Lung (tissue), 12 donors: Measurements from ENCODE around the gene GRIN2D. TPM values are rescaled to one million over a fixed set of nuclear protein-coding genes. Genes with fewer than 3 reads are reported as not detected.

Experiments used
- ATAC-seq: fragments of 200-7000 bp; cut with Tn5 transposase; one replicate; pipeline ENCODE4 v1.9.1; 2020; ENCODE audit warnings: moderate number of reproducible peaks; ENCODE audit not compliant: insufficient read depth, low FRiP score
- DNase-seq, 3 donors: peaks; one replicate each; pipeline ENCODE4 v3.0.0-alpha.2; 2013 to 2017
- H3K27ac ChIP-seq, 2 donors: one replicate each; pipeline ENCODE4 v1.5.1; 2013; ENCODE audit warnings: mild to moderate bottlenecking in 2 of 2, moderate library complexity in 2 of 2, control low read depth in 1 of 2, inconsistent platforms in 1 of 2, low read depth in 1 of 2, low read length in 1 of 2
- H3K27me3 ChIP-seq, 3 donors: one replicate each; pipeline ENCODE4 v1.5.1; 2013; ENCODE audit warnings: low read length in 2 of 3; ENCODE audit not compliant: control insufficient read depth in 3 of 3, insufficient read depth in 3 of 3
- H3K36me3 ChIP-seq, 4 donors: one replicate each; pipeline ENCODE4 v1.5.1; 2013; ENCODE audit warnings: low read length in 4 of 4, mild to moderate bottlenecking in 1 of 4, moderate library complexity in 1 of 4; ENCODE audit not compliant: control insufficient read depth in 4 of 4, insufficient read depth in 4 of 4
- H3K4me1 ChIP-seq, 5 donors: one replicate each; pipeline ENCODE4 v1.5.1; 2013; ENCODE audit warnings: low read length in 5 of 5, mild to moderate bottlenecking in 2 of 5, moderate library complexity in 1 of 5; ENCODE audit not compliant: control insufficient read depth in 5 of 5, insufficient read depth in 5 of 5
- H3K4me3 ChIP-seq: one replicate; pipeline ENCODE4 v1.5.1; 2013; ENCODE audit warnings: mild to moderate bottlenecking, control low read depth, moderate library complexity
- H3K9ac ChIP-seq, 2 donors: one replicate each; pipeline ENCODE4 v1.5.1; 2013; ENCODE audit warnings: low read length in 2 of 2, control low read depth in 1 of 2; ENCODE audit not compliant: insufficient read depth in 1 of 2
- H3K9me3 ChIP-seq, 4 donors: one replicate each; pipeline ENCODE4 v1.5.1; 2013; ENCODE audit warnings: low read length in 3 of 4, mild to moderate bottlenecking in 1 of 4, moderate library complexity in 1 of 4; ENCODE audit not compliant: control insufficient read depth in 4 of 4, insufficient read depth in 3 of 4
- CTCF ChIP-seq: IDR thresholded peaks from 2 replicates; pipeline ENCODE4 v1.5.1; 2012; ENCODE audit warnings: mild to moderate bottlenecking; ENCODE audit errors: control extremely low read depth, extremely low read depth
- WGBS, 2 donors: extraction: QIAGEN DNeasy Blood & Tissue Kit; methylation state at CpG; one replicate each; pipeline ENCODE4 v1.1.7; 2013; 5-methylcytosine and 5-hydroxymethylcytosine counted together
- polyA plus RNA-seq, 2 donors: library from polyadenylated mRNA; stranded (reverse); fragments of 200-250 nt; gene quantifications; one replicate each; pipeline ENCODE4 v1.2.1, GENCODE V29; 2013
- total RNA-seq, 2 donors: library from RNA; depleted of rRNA in 1 of 2; stranded (reverse); fragments of >200 nt in 1 of 2; gene quantifications; one replicate each; pipeline ENCODE4 v1.2.1, GENCODE V29; 2014 to 2021
- donor health status: control.
- donor health status: control.
- donor health status: Bipolar disorder and iron deficiency.
- donor health status: healthy.
- donor health status: DM: yes; HTN: yes; CAD: no.

Gene GRIN2D
- total and polyA plus RNA-seq, 4 donors, result 0.26 to 1.0 (median 0.43) TPM

GRCh38 chr19:48359123-48359522 lies 34.3 kb upstream of the GRIN2D start:
- Histone ChIP-seq H3K27ac (no peak overlapping the region), H3K4me1 (peaks cover 0 to 5% (median 0%) of the 10 kb centered on the region in 5 donors), H3K4me3 (no peak overlapping the region), H3K36me3 (peaks cover 0 to 2% (median 0%) of the 10 kb centered on the region in 4 donors), H3K27me3 (no peaks in the 10 kb centered on the region), H3K9ac (no peak overlapping the region), H3K9me3 (no peaks in the 10 kb centered on the region)
- ATAC-seq (no peak), DNase-seq (no peak)
- no peak for TF ChIP-seq CTCF
- WGBS, 2 donors, result 92 to 95% methylated on average over 5 of the region's 5 CpGs

- DNase-seq (no peak), ATAC-seq (no peak)
- no peak overlapping the region for H3K9ac ChIP-seq
- H3K4me3 ChIP-seq, result no peak overlapping the region
- H3K4me1 ChIP-seq, result peaks cover 0 to 9% (median 2%) of the 10 kb centered on the region in 5 donors
- H3K27me3 ChIP-seq, result no peaks in the 10 kb centered on the region
- WGBS, 2 donors, result 96% methylated on average over 3 of the region's 3 CpGs
- H3K27ac ChIP-seq, result no peak overlapping the region
- peaks cover 0 to 2% (median 0%) of the 10 kb centered on the region in 4 donors for H3K36me3 ChIP-seq
- TF ChIP-seq CTCF, result no peak
- H3K9me3 ChIP-seq, result no peaks in the 10 kb centered on the region
Observed at GRCh38 chr19:48361912-48362311, 31.6 kb upstream of the GRIN2D start.

GRCh38 chr19:48362716-48363499 lies 30.6 kb upstream of the GRIN2D start:
- no peak for TF ChIP-seq CTCF
- 4% methylated on average over 26 of the region's 26 CpGs for WGBS, 2 donors
- Histone ChIP-seq H3K9me3 (no peaks in the 10 kb centered on the region), H3K27ac (peak overlapping the region; percentile 91 to 95), H3K9ac (peak overlapping the region; percentile 29 to 91), H3K4me1 (peaks cover 0 to 9% (median 2%) of the 10 kb centered on the region in 5 donors), H3K27me3 (no peaks in the 10 kb centered on the region), H3K36me3 (peaks cover 0 to 2% (median 0%) of the 10 kb centered on the region in 4 donors), H3K4me3 (peak overlapping the region; percentile 38)
- peak; percentile 96 to 97 (median 96) for DNase-seq
- ATAC-seq, result peak; percentile 86
